A549 (cell line): Measurements from ENCODE around the gene UBE2D1. TPM values are rescaled to one million over a fixed set of nuclear protein-coding genes. Genes with fewer than 3 reads are reported as not detected.

Experiments
- ATAC-seq, 2 experiments: fragments of 200-7000 bp in 1 of 2; fragments of >200 bp in 1 of 2; cut with Nextera tagmentation in 1 of 2; cut with Tn5 transposase in 1 of 2; 3 replicates each; pipeline versions ENCODE4 v1.8.0 to v1.9.1; 2018 to 2020; ENCODE audit warnings: mild to moderate bottlenecking in 1 of 2, moderate library complexity in 1 of 2
- CTCF ChIA-PET: fragments of 300-600 bp; sonication (Branson Sonifier 250); formaldehyde crosslinking; extraction: SDS; loops from one replicate; lab custom pipeline; 2021; ENCODE audit warnings: antibody characterized with exemption, inconsistent platforms; lab: Yijun Ruan, JAX
- POLR2A ChIA-PET: fragments of 350-600 bp; formaldehyde crosslinking; extraction: SDS; loops from one replicate; lab custom pipeline; 2021; ENCODE audit warnings: antibody characterized with exemption, inconsistent platforms; lab: Yijun Ruan, JAX
- DNase-seq, 2 experiments: peaks; one replicate each; pipeline versions ENCODE4 v3.0.0 to v3.0.0-alpha.2; 2011 to 2016; ENCODE audit warnings: low read depth in 1 of 2, low spot score in 1 of 2
- FAIRE-seq: peaks from 2 replicates; lab custom pipeline; 2011; peaks lifted over from hg19 to GRCh38; lab: Jason Lieb, UNC
- H3K27ac ChIP-seq, 2 experiments: fragments of >200 bp; sonication (Bioruptor Twin); formaldehyde crosslinking; 3 replicates each; pipeline ENCODE4 v1.5.1; 2016 to 2017
- H3K4me1 ChIP-seq: fragments of >200 bp; sonication (Bioruptor Twin); formaldehyde crosslinking; 3 replicates; pipeline ENCODE4 v1.6.1; 2016
- H3K4me2 ChIP-seq: fragments of >200 bp; sonication (Bioruptor Twin); formaldehyde crosslinking; 3 replicates; pipeline ENCODE4 v1.6.1; 2016
- H3K4me3 ChIP-seq: fragments of >200 bp; sonication (Bioruptor Twin); formaldehyde crosslinking; 3 replicates; pipeline ENCODE4 v1.5.1; 2016
- H3K9me3 ChIP-seq: fragments of >200 bp; sonication (Bioruptor Twin); formaldehyde crosslinking; 3 replicates; pipeline ENCODE4 v1.6.1; 2016
- ATOH8 ChIP-seq: fragments of 250-450 bp; sonication (Bioruptor Pico); IDR thresholded peaks from 2 replicates; pipeline ENCODE4 v1.5.0; 2020; ENCODE audit warnings: low read depth, mild to moderate bottlenecking, moderate library complexity
- BHLHE40 ChIP-seq: IDR thresholded peaks from 2 replicates; pipeline ENCODE4 v1.6.1; 2012; ENCODE audit warnings: low read depth, low read length, inconsistent platforms
- CHD4 ChIP-seq: fragments of 200-600 bp; sonication (generic); IDR thresholded peaks from 2 replicates; pipeline ENCODE4 v1.6.1; 2016; ENCODE audit warnings: antibody characterized with exemption, mild to moderate bottlenecking, borderline replicate concordance
- EHMT2 ChIP-seq: fragments of 200-600 bp; sonication (generic); IDR thresholded peaks from 2 replicates; pipeline ENCODE4 v1.6.1; 2016; ENCODE audit warnings: antibody characterized with exemption, low read depth, mild to moderate bottlenecking, moderate library complexity
- ESRRA ChIP-seq: fragments of 150-350 bp; IDR thresholded peaks from 2 replicates; pipeline ENCODE4 v1.6.1; 2014; ENCODE audit warnings: mild to moderate bottlenecking, low read length, borderline replicate concordance
- FOSL2 ChIP-seq, 2 experiments: fragments of 450-650 bp in 1 of 2; fragments of >200 bp in 1 of 2; sonication (Bioruptor Twin) in 1 of 2; formaldehyde crosslinking; IDR thresholded peaks; 2 replicates each; pipeline versions ENCODE4 v1.5.0 to v1.6.1; 2016 to 2020; ENCODE audit warnings: mild to moderate bottlenecking in 1 of 2, moderate library complexity in 1 of 2
- PBX3 ChIP-seq: IDR thresholded peaks from 2 replicates; pipeline ENCODE4 v1.6.1; 2012
- PHF8 ChIP-seq: fragments of 200-600 bp; sonication (generic); IDR thresholded peaks from 2 replicates; pipeline ENCODE4 v1.6.1; 2016; ENCODE audit warnings: low read depth, mild to moderate bottlenecking, antibody characterized with exemption, moderate library complexity, borderline replicate concordance
- REST ChIP-seq: fragments of 200-600 bp; sonication (generic); IDR thresholded peaks from 2 replicates; pipeline ENCODE4 v1.6.1; 2016; ENCODE audit warnings: antibody characterized with exemption, mild to moderate bottlenecking, moderate library complexity
- RFX5 ChIP-seq: fragments of 450-650 bp; IDR thresholded peaks from 2 replicates; pipeline ENCODE4 v1.7.1; 2014; ENCODE audit warnings: antibody characterized with exemption, mild to moderate bottlenecking, moderate library complexity
- RNF2 ChIP-seq: fragments of 200-600 bp; sonication (generic); IDR thresholded peaks from 2 replicates; pipeline ENCODE4 v1.6.1; 2016; ENCODE audit warnings: low read depth, mild to moderate bottlenecking, antibody characterized with exemption, moderate library complexity, borderline replicate concordance
- SMC3 ChIP-seq: fragments of >200 bp; sonication (Bioruptor Twin); formaldehyde crosslinking; IDR thresholded peaks from 3 replicates; pipeline ENCODE4 v1.6.1; 2018; ENCODE audit warnings: inconsistent platforms
- ZSCAN20 ChIP-seq: fragments of 250-450 bp; sonication (Bioruptor Pico); IDR thresholded peaks from 2 replicates; pipeline ENCODE4 v1.8.0; 2022; ENCODE audit warnings: mild to moderate bottlenecking, moderate library complexity
- WGBS: methylation state at CpG from one replicate; pipeline ENCODE4 v1.1.6; 2017; ENCODE audit errors: missing lambda C conversion rate; 5-methylcytosine and 5-hydroxymethylcytosine counted together
- polyA plus RNA-seq, 4 experiments: library from polyadenylated mRNA; depleted of rRNA in 3 of 4; stranded (reverse); fragments of >200 nt; fragmentation: RNase III in 1 of 4; extraction: RNeasy Plus Mini Kit Qiagen cat#74134 plus additional on column Dnase treatment in 1 of 4; gene quantifications; 2 replicates in 3 of 4; 3 replicates in 1 of 4; pipeline ENCODE4 v1.2.3, GENCODE V29; 2011 to 2017

Gene UBE2D1
- polyA plus RNA-seq, 2 of the 4 experiments (the other 2 are of a cell fraction) = 18.1 to 40.5 TPM

- H3K4me1 ChIP-seq = peaks cover 8% of the 10 kb centered on the region; the same call in 2 of the 3 replicates
- ChIA-PET CTCF (interaction anchor here (1.2 to 1.3 kb wide), 2 partner anchors 12 to 32 kb away, joined by 4 to 5 read pairs; no protein-coding TSS in a partner anchor), POLR2A (interaction anchor here (0.6 kb wide), 1 partner anchor 175 kb away, joined by 3 read pairs; no protein-coding TSS in a partner anchor)
- ATAC-seq (no peak), DNase-seq (no peak), FAIRE-seq (no peak)
- H3K4me3 ChIP-seq = no peak overlapping the region
- no peak overlapping the region for H3K4me2 ChIP-seq
- 80% methylated on average over 2 of the region's 2 CpGs for WGBS
- H3K27ac ChIP-seq = no peak overlapping the region
- no peak for TF ChIP-seq REST
- TF ChIP-seq BHLHE40 = no peak
- TF ChIP-seq ESRRA = no peak
- no peak for TF ChIP-seq CHD4
- TF ChIP-seq ATOH8 (CRISPR knock-in tag) = no peak
- no peaks in the 10 kb centered on the region for H3K9me3 ChIP-seq
Measured at GRCh38 chr10:58331646-58332045, 3.2 kb upstream of the UBE2D1 start.

- peak; percentile 71 to 77 for ATAC-seq
- peak overlapping the region; percentile 91 for H3K4me2 ChIP-seq
- CTCF ChIA-PET = interaction anchor here (0.6 to 1.8 kb wide), 5 partner anchors 10 to 152 kb away, joined by 3 to 6 read pairs (median 3); no protein-coding TSS in a partner anchor
- TF ChIP-seq ZSCAN20 (CRISPR knock-in tag) (no peak), PHF8 (peak; percentile 34; the same call in 1 of the 2 replicates), FOSL2 (IDR thresholded peaks at IDR 0.05) (0 out of 2 replicates have a peak, but pooled peaks have one; percentile 21), FOSL2 (CRISPR knock-in tag; IDR thresholded peaks at IDR 0.05) (peak; percentile 74)
- TF ChIP-seq, all 56 proteins: peak for 2
- POLR2A ChIA-PET = interaction anchor here (0.6 to 2.1 kb wide), 10 partner anchors 9 to 177 kb away, joined by 3 to 13 read pairs (median 4); partner anchors contain the start of genes BICC1 and TFAM
- peak overlapping the region; percentile 99 for H3K4me3 ChIP-seq
- peak overlapping the region; percentile 88 to 91 for H3K27ac ChIP-seq
- FAIRE-seq (no peak), DNase-seq (peak; percentile 33 to 40)
- under 1% methylated on average over 16 of the region's 37 CpGs for WGBS
- H3K4me1 ChIP-seq = peaks cover 11% of the 10 kb centered on the region; the same call in 2 of the 3 replicates
- H3K9me3 ChIP-seq = no peaks in the 10 kb centered on the region
Measured at GRCh38 chr10:58335306-58336005, 650 bp downstream of the UBE2D1 start.

- H3K4me2 ChIP-seq = peak overlapping the region; percentile 91
- H3K4me1 ChIP-seq = peaks cover 11% of the 10 kb centered on the region; the same call in 2 of the 3 replicates
- POLR2A ChIA-PET = interaction anchor here (1.0 to 2.1 kb wide), 2 partner anchors 8 to 57 kb away, joined by 3 to 11 read pairs; no protein-coding TSS in a partner anchor
- CTCF ChIA-PET = interaction anchor here (1.0 kb wide), 1 partner anchor 45 kb away, joined by 5 read pairs; no protein-coding TSS in a partner anchor
- FAIRE-seq = no peak
- 81% methylated on average over 4 of the region's 4 CpGs for WGBS
- ATAC-seq = no peak
- no peak for TF ChIP-seq PHF8
- TF ChIP-seq EHMT2 = no peak
- no peak for TF ChIP-seq PBX3
- TF ChIP-seq CHD4 = no peak
- TF ChIP-seq RFX5 = no peak
- no peak for TF ChIP-seq RNF2
- TF ChIP-seq SMC3 = no peak
- TF ChIP-seq REST = 0 out of 2 replicates have a peak, but pooled peaks have one; percentile 53
- no peak for TF ChIP-seq BHLHE40
- H3K4me3 ChIP-seq = peak overlapping the region; percentile 99; the same call in 2 of the 3 replicates
- H3K9me3 ChIP-seq = no peaks in the 10 kb centered on the region
- H3K27ac ChIP-seq = no peak overlapping the region
- DNase-seq = no peak
Measured at GRCh38 chr10:58336242-58336641, 1.4 kb downstream of the UBE2D1 start.
